Effector CD4-positive, alpha-beta T cell (primary cell): Measurements from ENCODE around the gene ADGRL2. TPM values are rescaled to one million over a fixed set of nuclear protein-coding genes. Genes with fewer than 3 reads are reported as not detected.

Source experiments
- DNase-seq: peaks from one replicate; pipeline ENCODE4 v3.0.0-alpha.2; 2020
- total RNA-seq: gene quantifications from one replicate; lab custom pipeline; 2026; lab: John Stamatoyannopoulos, UW

The ADGRL2 gene
- not detected for total RNA-seq

GRCh38 chr1:81800695-81801650 is at the start of gene ADGRL2:
TSS of gene ADGRL2 (plus strand) at chr1:81800934. CDS start at chr1:81836985, 36,051 bp downstream.
- no peak for DNase-seq

GRCh38 chr1:81752840-81753239 is 47.9 kb upstream of the ADGRL2 start:
- DNase-seq, result no peak

GRCh38 chr1:81754424-81754823 is 46.3 kb upstream of the ADGRL2 start:
- no peak for DNase-seq

DNA sequence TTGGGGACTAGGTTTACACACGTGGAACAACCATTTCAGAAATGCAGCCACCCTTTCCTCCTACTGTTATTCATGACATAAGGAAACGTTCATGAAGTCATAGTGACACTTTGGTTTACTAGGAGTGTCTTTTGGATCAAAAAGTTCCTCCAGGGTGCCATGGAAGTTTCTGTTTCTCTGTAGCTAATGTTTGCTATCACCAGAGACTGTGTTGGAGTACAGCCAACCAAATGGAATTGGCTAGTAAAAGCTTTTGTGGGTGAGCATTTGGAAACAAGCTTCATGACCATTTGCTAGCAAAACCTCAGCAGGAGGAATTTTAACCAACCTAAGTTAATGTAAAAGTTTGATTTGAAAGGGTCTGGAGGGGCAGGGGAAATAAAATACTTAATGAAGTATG is 43.9 kb upstream of the ADGRL2 start:
- no peak for DNase-seq

DNA sequence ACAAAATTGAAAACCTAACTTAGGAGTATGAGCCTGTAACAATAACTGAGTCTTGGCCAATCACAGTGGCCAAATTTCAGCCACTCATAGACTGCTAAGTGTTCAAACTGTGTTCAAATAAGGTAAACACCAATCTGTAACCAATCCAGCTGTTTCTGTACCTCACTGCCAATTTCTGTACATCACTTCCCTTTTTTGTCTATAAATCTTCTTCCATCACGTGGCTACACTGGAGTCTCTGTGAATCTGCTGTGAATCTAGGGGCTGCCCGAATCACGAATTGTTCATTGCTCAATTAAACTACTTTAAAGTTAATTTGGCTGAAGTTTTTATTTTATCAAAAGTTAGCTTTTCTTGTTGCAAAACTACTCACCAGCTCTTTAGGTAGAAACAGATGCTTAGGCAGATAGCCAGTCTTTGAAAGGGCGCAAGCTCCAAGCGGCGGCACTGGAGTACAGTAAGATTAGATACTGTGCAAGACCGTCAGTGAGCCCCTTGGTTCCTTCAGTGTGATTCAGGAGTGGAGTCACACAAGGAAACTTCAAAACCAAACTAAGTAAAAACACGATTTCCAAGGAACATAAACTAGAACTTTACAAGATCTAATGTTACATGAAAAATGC is 43.2 kb upstream of the ADGRL2 start:
- no peak for DNase-seq

GRCh38 chr1:81758181-81758580 is 42.6 kb upstream of the ADGRL2 start:
- DNase-seq, result no peak

DNA sequence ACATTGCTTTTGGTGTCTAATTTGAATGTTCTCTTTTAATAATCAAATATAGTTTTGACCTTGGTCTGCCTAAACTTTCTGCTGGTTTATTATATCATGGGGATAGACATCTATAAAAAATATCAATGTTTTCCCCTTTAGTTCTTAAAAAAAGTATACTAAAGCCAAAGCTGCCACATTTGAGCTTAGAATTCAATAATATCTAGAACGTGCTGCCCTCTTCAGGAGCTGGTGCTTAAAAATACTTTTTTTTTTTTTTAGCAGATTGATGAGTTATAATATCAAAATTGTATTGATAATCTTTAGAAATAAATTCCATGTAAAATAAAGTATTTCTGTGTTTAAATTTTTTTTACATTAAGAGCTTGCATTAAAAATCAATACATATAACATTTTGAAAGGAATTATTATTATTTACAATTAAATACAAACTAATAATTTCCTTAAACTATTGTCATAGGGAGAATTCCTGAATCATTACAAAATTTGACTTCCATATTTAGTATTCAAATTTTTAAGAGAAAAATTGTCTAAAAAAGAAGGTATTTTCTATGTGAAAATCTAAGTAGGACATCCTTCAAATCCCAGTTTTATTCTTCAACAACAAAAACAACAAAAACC is 40.1 kb upstream of the ADGRL2 start:
- DNase-seq, result no peak

DNA sequence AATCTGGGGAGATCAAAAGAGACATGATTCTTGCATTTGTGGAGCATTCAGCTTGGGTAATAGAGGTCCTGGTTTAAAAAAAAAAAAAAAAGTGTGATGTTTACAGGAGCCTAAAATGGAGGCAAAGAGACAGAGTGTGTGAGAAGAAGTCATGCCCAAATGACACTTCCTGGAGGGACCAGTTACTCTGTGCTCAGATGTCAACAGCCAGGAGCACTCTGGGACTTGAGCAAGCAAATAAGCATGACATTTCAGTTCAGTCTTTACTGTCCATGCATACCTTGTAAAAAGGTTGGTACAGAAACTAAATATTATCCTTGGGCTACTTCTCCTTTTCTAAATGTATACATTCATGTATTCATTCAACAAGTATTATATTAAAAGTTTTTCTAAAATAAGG is 25.2 kb upstream of the ADGRL2 start:
- no peak for DNase-seq

GRCh38 chr1:81780705-81781454 is 19.9 kb upstream of the ADGRL2 start:
- DNase-seq, result no peak

- DNase-seq, result no peak
Measured at GRCh38 chr1:81781749-81782148, 19.0 kb upstream of the ADGRL2 start.

GRCh38 chr1:81792184-81792583 is 8.6 kb upstream of the ADGRL2 start:
- no peak for DNase-seq

GRCh38 chr1:81797701-81798100 is 3.0 kb upstream of the ADGRL2 start:
- no peak for DNase-seq

GRCh38 chr1:81799939-81800694 is 617 bp upstream of the ADGRL2 start:
- DNase-seq, result no peak

DNA sequence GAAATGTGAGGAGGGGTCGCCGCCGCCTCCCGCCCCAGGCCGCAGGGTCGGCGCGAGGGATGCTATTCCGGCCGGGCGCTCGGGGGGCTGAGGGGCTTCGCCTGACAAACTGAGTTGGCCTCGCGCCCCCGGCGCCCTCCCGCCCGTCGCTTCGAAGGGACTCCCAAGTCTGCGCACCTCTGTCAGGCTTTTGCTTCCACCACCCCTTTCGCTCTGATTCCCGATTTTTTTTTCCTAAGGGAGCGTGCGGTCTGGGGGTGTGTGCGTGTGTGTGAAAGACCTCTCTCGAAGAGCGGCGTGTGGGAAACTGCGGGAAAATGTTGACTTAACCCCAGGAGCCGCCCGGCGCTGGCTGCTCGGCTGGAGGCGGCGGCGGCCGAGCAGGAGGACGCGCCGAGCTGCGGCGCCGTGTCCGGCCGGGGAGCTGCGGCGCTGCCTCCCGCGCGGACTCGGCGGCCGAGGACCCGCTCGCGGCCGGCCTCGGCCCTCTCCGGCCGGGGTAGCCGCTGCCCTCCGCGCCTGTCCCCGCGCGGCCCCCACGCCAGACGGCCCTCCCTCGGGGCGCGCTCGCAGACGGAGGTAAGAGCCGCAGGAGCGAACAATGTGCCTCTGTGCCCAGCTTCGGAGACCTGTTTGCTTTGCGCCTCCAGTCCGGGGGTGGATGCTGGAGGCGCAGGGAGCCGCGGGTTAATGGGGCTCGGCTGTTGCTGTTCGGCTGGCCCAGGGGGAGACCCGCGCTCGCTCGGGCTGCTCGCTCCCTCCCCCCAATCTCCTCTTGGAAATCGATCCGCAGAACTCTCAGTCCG is 1.1 kb downstream of the ADGRL2 start:
- DNase-seq, result no peak

DNA sequence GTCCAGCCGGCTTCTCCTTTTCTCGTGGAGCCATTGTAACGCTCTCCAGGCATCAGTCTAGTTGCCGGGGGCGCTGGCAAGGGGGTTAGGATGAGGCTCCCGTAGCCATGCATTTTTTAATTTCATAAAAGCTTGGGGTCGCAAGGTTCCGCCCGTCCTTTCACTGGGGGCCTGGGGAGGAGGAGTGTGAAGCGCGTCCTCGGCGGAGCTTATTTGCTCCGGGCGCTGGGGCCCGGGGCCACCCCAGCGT is 1.6 kb downstream of the ADGRL2 start:
- DNase-seq, result no peak

DNA sequence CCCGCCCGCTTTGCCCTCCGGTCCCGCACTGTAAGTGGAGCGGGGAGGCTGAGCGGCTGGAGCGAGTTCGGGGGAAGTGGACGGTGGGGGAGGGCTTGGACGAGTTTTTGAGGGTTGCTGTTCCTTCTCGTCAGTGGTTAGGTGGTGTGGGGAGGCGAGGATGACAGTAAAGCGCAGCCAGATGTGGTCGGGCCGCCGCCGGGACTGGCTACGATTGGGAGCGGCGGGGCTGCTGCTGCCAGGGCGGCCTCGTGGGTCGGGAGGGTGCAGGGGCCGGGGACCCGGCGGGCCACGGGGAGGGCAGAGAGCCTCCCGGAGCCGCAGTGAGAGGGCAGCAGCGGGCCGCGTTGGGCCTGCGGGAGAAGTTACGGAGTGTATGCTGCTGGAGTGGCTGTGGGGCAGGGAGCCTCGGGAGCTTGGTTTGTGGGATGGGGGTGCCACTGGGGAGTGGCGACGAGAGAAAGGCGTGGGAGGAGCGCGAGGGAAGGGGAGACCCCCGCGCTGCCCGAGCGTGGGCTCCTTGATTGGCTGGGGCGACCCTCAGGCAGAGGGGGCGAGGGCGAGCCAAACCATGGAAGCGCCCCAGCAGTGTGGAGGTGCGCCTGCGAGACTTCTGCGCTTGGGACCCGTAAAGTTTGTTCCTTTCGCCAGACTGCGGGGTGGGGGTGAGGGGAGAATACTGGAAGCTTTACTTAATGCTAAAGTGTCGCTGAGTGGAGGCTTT is 2.1 kb downstream of the ADGRL2 start:
- DNase-seq, result no peak

DNA sequence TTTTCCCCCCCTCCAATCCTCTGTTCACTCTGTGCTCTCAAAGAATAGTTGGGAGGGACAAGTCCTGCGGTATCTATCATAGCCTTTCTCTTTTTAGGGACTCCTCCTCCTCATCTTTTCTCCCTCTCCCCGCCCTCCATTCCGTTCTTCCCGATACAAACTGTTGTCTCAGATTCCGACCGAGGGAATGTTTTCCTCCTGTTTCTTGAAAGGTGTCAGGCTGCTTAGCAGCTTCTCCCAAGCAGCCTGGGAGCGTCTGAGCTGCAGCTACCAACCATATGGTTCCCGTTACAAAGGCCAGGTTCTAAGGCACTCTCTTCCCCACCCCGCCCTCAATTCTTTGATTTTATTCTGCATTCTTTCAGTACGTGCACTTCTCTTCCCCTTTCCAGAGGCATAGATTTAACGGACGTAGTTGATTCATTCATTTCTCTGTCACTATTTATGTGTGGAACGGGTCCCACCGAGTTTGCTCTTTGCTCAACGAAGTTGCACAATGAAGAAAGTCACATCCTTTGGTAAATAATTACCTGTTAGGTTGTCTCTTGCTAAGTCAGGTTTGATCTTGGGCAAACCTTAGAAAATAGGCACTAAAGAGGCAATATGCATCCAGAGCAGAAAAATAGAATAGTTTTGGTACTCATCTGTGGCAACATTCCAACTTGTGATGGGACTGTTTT is 2.8 kb downstream of the ADGRL2 start:
- DNase-seq, result no peak

DNA sequence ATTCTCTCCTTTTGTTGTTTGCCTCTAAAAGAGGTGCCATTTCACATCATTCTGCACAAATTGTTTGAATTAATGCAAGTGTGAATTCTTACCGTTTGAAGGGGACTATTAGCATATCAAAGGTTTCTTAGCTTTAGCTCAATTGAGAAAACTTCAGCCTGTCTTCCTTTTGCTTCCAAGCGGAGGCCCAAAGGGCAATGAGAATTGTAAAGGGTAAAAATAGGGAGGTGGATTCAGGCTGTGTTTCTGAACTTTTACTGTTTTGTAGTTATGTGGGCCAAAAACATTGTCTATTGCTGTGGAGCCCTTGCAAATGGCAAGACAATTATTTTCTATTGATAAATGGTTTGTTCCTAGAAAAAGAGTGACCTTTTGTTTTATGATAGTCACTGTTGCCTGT is 3.6 kb downstream of the ADGRL2 start:
- no peak for DNase-seq

GRCh38 chr1:81805537-81806431 is 5.0 kb downstream of the ADGRL2 start:
- no peak for DNase-seq
